ENCODE measurements around the gene ARMC5.

DNA sequence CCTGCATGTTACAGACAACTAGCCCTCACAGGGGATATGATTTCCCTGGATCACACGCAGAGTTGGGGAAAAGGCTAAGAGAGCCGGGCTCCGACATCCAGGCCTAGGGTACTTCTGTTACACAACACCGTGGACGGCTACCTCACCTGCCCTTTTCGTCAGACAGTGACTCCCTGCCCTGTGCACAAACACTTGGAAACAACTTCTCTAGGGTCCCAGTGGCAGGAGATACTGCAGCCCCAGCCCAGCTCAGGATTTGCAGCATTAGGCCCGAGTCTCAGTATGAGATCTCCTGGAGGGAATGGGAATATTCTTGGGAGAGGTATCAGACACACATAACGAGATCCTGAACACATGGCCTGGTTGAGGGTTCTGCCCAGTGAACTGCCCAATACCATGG is 40.6 kb downstream of the ARMC5 start:
- TF ChIP-seq, protein P1, sequence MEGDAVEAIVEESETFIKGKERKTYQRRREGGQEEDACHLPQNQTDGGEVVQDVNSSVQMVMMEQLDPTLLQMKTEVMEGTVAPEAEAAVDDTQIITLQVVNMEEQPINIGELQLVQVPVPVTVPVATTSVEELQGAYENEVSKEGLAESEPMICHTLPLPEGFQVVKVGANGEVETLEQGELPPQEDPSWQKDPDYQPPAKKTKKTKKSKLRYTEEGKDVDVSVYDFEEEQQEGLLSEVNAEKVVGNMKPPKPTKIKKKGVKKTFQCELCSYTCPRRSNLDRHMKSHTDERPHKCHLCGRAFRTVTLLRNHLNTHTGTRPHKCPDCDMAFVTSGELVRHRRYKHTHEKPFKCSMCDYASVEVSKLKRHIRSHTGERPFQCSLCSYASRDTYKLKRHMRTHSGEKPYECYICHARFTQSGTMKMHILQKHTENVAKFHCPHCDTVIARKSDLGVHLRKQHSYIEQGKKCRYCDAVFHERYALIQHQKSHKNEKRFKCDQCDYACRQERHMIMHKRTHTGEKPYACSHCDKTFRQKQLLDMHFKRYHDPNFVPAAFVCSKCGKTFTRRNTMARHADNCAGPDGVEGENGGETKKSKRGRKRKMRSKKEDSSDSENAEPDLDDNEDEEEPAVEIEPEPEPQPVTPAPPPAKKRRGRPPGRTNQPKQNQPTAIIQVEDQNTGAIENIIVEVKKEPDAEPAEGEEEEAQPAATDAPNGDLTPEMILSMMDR (conservative IDR thresholded peaks at IDR 0.05 in 1 of 2, IDR thresholded peaks at IDR 0.05 in 1 of 2; ENCODE audit: extremely low read depth in 1 of 2, insufficient read depth in 1 of 2, low read depth in 1 of 2, low read length in 2 of 2), result no peak
- TF ChIP-seq EZH2 (IDR thresholded peaks at IDR 0.05; ENCODE audit: borderline replicate concordance, low read length), result no peak

Measured in mammary epithelial cell (primary cell).